GM18868 (cell line): Measurements from ENCODE around the gene SPATA3.
"Not testable (repeated sequence)": the region's sequence is repeated elsewhere in the genome, so short reads cannot be mapped to it uniquely, and the experiment has no call there.

Experiments used
- ATAC-seq: cut with Tn5 transposase; IDR thresholded peaks from one replicate; pipeline ENCODE4 v1.9.1; 2021; ENCODE audit warnings: mild to moderate bottlenecking, moderate library complexity; ENCODE audit not compliant: unreplicated experiment

Gene SPATA3

GRCh38 chr2:230991598-230991997, 4.3 kb upstream of the SPATA3 start:
- no peak for ATAC-seq

- ATAC-seq, result no peak
Observed at GRCh38 chr2:230996661-230997060, 740 bp downstream of the SPATA3 start.

GRCh38 chr2:230998882-230999281, 3.0 kb downstream of the SPATA3 start:
- ATAC-seq, result no peak

DNA sequence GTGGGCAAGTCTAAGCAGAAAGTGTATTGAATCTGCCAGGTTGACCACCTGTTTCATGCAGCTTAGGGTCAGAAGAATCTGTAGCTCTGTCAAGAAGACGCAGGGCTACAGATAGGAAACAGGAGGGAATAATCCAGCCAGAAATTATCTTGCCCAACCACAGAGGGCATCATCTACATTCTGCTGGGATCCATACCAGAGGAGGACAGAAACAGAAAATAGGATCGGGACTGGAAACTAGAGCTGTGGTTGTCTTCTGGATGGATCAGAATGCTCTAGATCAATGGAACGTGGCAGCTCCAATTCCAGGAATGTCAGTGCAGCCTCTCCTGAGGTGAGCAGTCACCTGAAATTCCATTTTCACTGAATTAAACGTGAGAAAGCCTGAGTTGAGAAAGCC, 3.6 kb downstream of the SPATA3 start:
- ATAC-seq, result no peak

- ATAC-seq, result no peak
Observed at GRCh38 chr2:231000211-231000904, 4.4 kb downstream of the SPATA3 start.

GRCh38 chr2:231001036-231001435, 5.1 kb downstream of the SPATA3 start:
- no peak for ATAC-seq

DNA sequence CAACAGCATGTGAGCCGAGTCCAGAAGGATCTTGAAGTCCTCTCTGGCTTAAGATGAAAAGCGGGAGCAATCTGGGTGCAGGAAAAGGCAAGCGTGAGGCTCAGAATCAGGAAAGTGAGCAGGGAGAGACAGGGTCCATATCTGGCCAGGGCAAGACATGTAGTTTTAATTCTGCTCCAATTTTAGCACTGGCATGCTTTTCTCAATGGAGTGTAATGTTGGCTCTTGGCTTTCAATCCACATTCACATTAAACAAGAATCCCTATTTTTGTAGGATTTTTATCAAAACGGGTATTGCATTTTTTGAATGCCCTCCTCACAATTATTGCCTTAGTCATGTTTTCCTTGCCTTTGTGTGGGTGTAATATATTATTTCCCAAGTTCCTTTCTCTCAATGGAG, 6.0 kb downstream of the SPATA3 start:
- no peak for ATAC-seq

DNA sequence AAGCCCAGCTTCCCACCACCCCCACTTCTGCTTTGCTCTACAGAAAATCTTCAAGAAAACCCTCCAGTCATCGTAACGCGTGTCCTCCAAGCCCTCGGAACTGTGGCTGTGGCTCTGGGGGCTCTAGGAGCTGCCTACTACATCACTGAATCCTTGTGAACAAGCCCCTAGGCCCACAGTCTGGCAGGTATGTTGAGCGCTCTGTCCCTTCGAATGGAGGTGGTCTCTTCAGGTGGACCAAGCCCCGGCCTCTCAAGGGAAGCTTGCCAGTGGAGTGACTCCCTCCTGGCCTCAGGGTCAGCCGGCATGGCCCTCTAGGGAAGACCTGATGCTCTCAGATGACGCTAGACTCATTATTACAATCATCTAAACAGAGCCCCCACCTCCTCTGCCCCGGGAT, 6.7 kb downstream of the SPATA3 start:
- no peak for ATAC-seq

GRCh38 chr2:231003186-231003585, 7.3 kb downstream of the SPATA3 start:
- no peak for ATAC-seq

- not testable (repeated sequence) for ATAC-seq
Observed at GRCh38 chr2:231004930-231005329, 9.0 kb downstream of the SPATA3 start.

DNA sequence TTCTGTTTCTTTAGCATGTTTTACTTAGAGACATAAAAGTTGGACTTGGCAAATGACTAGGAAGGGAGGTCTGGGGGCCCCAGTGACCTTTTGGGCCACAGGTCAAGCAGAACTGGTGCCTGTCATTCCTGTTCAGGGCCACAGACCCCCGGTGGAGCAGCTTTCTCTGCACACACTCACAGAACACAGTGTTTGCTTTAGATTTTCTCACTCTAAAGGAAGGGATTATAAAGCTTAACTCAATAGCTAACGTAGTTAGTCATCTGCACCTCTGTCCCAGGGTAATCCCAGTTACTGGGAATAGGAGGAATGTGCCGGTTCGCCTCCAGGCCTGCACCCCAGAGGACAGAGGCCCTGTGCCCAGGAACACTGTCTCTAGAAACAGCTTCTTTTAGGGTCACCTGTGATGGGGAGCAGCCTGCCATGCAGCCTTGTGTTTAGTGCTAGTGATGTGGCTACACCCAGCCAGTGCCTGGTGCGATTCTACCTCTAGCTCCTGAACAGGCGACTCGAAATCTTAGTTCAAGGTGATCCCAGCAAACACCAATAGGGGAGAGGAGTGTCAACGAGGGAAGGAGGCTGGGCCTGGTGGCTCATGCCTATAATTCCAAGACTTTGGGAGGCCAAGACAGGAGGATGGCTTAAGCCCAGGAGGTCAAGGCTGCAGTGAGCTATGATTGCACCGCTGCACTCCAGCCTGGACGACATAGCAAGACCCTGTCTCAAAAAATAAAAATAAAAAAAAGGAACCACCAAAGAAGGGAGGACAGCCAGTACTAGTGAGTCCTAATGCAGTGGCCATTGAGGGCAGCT, 11.6 kb downstream of the SPATA3 start:
- ATAC-seq, result no peak

DNA sequence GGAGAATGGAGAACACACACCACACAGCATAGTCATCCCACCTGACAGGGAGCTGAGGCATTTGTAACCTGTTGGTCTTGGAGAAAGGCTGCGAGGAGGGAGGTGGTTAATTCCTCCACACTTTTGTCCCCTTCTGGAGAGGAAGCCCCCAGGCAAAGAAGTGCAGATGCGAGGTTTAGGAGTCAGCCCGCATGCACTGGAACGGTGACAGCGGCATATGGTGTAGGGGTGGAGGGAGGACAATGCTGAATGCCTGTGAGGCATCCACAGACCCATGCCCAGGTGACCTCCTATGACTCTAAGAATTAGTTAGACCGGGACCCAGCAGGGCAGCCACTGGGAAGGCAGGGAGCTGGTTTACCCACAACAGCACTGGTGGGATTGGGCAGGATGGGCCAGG, 12.2 kb downstream of the SPATA3 start:
- no peak for ATAC-seq

- ATAC-seq, result no peak
Observed at GRCh38 chr2:231009236-231009919, 13.5 kb downstream of the SPATA3 start.

DNA sequence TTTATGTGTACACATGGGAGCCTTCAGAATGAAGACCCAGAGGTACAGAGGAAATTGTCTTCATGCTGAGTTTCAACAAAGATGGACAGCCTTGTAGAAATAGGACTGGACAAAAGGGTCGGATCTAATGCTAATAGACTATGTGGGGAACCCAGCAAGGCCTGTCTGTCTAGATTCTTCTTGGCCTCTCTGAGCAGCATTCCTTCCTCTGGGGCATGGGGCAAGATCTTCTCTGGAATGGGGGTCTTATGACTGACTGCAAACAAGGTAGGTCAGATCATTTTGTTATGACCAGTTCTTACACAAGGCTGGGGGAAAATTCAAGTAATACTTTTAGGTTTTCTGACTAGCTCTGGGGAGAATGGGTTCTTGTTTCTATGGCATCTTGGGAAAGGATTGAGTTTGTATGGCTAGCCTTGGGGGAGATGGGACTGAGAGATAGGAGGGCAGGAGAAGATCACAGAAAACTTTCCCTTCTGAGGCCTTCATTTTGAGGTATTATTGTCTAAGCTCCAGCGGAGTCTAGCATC, 14.3 kb downstream of the SPATA3 start:
- no peak for ATAC-seq

GRCh38 chr2:231011526-231011925, 15.6 kb downstream of the SPATA3 start:
- ATAC-seq, result no peak

GRCh38 chr2:231012463-231012862, 16.5 kb downstream of the SPATA3 start:
- ATAC-seq, result no peak

GRCh38 chr2:231013820-231014219, 17.9 kb downstream of the SPATA3 start:
- no peak for ATAC-seq

DNA sequence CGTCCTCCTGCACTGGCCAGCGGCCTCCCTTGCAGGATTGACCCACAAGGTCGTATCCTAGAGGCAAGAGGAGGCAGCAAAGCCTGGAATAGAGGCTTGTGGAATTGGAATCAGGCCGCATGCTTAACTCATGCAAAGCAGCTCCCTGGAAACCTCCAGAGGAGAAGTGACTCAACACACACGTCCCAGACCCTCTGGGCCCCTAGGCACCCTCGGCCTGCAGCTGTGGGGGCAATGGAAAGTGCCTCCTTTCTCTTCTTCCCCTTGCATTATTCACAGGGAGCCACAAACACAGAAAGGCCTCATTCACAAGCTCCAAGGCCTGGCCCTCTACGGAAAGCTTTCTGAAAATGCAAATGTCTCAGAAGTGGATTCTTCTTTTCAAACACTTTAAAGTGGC, 19.6 kb downstream of the SPATA3 start:
- no peak for ATAC-seq

GRCh38 chr2:231015926-231016325, 20.0 kb downstream of the SPATA3 start:
- no peak for ATAC-seq

DNA sequence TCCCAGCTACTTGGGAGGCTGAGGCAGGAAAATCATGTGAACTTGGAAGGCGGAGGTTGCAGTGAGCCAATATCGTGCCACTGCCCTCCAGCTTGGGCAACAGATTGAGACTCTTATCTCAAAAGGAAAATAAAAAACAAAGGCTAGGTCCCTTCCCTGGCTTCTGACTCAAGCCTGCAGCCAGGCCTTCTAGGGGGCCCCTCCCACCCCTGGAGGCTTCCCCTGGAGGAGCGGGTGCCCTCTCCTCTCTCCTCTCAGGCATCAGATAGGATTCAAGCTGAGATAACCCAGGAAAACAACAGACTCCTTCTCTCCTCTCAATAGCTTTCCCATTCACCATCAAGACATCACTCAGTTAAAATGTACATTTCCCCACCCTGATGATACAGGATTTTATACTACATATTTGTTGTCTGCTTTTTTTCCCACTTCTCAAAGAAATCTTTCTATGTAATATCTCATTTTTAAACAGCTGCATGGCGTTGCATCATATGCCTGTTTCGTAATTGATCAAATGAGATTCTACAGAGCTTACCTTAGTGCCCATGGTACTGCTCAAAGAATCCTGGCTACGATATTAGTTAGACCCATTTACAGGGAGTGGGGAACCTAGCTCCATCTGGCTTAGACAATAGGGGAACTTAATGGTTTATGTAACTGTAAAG, 20.8 kb downstream of the SPATA3 start:
- no peak for ATAC-seq

DNA sequence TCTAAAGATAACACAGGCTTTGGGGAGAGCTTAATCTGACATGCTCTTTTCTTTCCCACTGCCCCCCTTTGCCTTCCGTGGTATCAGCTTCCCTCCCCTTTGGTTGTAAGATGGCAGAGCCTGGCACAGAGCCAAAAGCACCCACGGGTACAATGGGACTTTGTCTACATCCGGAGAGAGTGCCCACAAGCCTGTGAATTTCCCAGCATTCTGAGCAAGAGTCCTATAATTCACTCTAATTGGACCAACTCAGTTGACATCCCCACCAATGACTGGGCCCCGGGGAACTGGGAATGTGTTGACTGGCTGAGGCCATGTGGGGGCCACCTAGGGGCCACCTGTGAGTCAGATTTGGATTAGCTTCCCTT, 21.3 kb downstream of the SPATA3 start:
- no peak for ATAC-seq
